ENCODE results near the gene JAK1.

DNA sequence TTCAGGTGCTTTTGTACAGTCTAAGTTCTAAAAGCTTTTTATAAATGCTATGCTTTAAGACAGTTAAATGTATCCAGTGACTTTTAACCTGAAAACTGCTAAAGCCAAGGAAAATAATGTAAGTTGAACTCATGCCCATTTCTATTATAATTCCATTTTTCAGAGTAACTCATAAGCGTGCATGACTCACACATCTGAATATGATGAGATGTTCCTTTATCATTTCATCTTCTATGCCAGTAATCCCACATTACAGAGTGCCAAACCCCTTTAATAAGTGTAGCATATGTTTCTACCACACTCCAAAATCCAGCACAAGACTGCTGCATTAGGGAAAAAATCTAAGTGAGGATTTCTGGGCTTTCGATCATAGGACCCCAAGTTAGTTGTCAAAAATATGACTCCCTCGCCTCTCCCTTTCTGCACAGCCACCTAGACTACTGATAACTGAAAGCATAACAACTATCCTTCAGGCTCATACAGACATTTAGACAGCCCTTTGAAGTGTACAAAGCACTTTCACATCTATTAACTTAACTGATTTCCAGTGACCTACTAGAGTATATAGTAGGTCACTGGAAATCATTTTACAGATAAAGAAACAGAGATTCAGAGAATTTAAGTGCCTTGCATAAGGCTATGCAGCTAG, 45.3 kb downstream of the JAK1 start:
- TF ChIP-seq, protein P1, sequence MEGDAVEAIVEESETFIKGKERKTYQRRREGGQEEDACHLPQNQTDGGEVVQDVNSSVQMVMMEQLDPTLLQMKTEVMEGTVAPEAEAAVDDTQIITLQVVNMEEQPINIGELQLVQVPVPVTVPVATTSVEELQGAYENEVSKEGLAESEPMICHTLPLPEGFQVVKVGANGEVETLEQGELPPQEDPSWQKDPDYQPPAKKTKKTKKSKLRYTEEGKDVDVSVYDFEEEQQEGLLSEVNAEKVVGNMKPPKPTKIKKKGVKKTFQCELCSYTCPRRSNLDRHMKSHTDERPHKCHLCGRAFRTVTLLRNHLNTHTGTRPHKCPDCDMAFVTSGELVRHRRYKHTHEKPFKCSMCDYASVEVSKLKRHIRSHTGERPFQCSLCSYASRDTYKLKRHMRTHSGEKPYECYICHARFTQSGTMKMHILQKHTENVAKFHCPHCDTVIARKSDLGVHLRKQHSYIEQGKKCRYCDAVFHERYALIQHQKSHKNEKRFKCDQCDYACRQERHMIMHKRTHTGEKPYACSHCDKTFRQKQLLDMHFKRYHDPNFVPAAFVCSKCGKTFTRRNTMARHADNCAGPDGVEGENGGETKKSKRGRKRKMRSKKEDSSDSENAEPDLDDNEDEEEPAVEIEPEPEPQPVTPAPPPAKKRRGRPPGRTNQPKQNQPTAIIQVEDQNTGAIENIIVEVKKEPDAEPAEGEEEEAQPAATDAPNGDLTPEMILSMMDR (IDR thresholded peaks at IDR 0.05): no peak
- TF ChIP-seq, protein P2, sequence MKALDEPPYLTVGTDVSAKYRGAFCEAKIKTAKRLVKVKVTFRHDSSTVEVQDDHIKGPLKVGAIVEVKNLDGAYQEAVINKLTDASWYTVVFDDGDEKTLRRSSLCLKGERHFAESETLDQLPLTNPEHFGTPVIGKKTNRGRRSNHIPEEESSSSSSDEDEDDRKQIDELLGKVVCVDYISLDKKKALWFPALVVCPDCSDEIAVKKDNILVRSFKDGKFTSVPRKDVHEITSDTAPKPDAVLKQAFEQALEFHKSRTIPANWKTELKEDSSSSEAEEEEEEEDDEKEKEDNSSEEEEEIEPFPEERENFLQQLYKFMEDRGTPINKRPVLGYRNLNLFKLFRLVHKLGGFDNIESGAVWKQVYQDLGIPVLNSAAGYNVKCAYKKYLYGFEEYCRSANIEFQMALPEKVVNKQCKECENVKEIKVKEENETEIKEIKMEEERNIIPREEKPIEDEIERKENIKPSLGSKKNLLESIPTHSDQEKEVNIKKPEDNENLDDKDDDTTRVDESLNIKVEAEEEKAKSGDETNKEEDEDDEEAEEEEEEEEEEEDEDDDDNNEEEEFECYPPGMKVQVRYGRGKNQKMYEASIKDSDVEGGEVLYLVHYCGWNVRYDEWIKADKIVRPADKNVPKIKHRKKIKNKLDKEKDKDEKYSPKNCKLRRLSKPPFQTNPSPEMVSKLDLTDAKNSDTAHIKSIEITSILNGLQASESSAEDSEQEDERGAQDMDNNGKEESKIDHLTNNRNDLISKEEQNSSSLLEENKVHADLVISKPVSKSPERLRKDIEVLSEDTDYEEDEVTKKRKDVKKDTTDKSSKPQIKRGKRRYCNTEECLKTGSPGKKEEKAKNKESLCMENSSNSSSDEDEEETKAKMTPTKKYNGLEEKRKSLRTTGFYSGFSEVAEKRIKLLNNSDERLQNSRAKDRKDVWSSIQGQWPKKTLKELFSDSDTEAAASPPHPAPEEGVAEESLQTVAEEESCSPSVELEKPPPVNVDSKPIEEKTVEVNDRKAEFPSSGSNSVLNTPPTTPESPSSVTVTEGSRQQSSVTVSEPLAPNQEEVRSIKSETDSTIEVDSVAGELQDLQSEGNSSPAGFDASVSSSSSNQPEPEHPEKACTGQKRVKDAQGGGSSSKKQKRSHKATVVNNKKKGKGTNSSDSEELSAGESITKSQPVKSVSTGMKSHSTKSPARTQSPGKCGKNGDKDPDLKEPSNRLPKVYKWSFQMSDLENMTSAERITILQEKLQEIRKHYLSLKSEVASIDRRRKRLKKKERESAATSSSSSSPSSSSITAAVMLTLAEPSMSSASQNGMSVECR (CRISPR knock-in tag; IDR thresholded peaks at IDR 0.05; ENCODE audit: borderline replicate concordance): no peak
- TF ChIP-seq CREB1 (CRISPR knock-in tag; IDR thresholded peaks at IDR 0.05): no peak
- TF ChIP-seq, protein P3, sequence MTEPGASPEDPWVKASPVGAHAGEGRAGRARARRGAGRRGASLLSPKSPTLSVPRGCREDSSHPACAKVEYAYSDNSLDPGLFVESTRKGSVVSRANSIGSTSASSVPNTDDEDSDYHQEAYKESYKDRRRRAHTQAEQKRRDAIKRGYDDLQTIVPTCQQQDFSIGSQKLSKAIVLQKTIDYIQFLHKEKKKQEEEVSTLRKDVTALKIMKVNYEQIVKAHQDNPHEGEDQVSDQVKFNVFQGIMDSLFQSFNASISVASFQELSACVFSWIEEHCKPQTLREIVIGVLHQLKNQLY (CRISPR knock-in tag; IDR thresholded peaks at IDR 0.05): no peak
- TF ChIP-seq, protein P4, sequence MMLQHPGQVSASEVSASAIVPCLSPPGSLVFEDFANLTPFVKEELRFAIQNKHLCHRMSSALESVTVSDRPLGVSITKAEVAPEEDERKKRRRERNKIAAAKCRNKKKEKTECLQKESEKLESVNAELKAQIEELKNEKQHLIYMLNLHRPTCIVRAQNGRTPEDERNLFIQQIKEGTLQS (CRISPR knock-in tag; conservative IDR thresholded peaks at IDR 0.05): no peak
- TF ChIP-seq, protein P5, sequence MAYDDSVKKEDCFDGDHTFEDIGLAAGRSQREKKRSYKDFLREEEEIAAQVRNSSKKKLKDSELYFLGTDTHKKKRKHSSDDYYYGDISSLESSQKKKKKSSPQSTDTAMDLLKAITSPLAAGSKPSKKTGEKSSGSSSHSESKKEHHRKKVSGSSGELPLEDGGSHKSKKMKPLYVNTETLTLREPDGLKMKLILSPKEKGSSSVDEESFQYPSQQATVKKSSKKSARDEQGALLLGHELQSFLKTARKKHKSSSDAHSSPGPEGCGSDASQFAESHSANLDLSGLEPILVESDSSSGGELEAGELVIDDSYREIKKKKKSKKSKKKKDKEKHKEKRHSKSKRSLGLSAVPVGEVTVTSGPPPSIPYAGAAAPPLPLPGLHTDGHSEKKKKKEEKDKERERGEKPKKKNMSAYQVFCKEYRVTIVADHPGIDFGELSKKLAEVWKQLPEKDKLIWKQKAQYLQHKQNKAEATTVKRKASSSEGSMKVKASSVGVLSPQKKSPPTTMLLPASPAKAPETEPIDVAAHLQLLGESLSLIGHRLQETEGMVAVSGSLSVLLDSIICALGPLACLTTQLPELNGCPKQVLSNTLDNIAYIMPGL (CRISPR knock-in tag; IDR thresholded peaks at IDR 0.05): no peak

Measured in WTC11 (cell line).